ENCODE results near the gene ZCCHC8.
"Not testable (repeated sequence)": the region's sequence is repeated elsewhere in the genome, so short reads cannot be mapped to it uniquely, and the experiment has no call there.

DNA sequence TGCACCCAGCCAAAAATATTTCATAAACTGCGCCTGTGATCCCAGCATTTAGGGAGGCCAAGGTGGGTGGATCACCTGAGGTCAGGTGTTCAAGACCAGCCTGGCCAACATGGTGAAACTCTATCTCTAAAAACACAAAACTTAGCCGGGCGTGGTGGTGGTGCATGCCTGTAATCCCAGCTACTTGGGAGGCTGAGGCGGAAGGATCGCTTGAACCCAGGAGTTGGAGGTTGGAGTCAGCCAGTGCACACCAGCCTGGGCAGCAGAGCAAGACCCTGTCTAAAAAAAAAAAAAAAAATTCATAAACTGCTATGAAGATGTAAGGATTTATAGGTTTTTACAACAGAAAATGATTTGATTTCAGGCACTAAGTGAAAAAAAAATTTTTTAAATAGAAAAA, 71.7 kb downstream of the ZCCHC8 start:
- TF ChIP-seq, protein P1, sequence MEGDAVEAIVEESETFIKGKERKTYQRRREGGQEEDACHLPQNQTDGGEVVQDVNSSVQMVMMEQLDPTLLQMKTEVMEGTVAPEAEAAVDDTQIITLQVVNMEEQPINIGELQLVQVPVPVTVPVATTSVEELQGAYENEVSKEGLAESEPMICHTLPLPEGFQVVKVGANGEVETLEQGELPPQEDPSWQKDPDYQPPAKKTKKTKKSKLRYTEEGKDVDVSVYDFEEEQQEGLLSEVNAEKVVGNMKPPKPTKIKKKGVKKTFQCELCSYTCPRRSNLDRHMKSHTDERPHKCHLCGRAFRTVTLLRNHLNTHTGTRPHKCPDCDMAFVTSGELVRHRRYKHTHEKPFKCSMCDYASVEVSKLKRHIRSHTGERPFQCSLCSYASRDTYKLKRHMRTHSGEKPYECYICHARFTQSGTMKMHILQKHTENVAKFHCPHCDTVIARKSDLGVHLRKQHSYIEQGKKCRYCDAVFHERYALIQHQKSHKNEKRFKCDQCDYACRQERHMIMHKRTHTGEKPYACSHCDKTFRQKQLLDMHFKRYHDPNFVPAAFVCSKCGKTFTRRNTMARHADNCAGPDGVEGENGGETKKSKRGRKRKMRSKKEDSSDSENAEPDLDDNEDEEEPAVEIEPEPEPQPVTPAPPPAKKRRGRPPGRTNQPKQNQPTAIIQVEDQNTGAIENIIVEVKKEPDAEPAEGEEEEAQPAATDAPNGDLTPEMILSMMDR (IDR thresholded peaks at IDR 0.05; ENCODE audit: low read depth, low read length, poor library complexity, severe bottlenecking): not testable (repeated sequence)
- TF ChIP-seq EZH2phosphoT487 (IDR thresholded peaks at IDR 0.05; ENCODE audit: borderline replicate concordance, low read length): not testable (repeated sequence)

All from DOHH2 (cell line).